RPMI8226 (cell line): Measurements from ENCODE around the gene HS1BP3.

Experiments used
- DNase-seq: peaks from one replicate; pipeline ENCODE4 v3.0.0-alpha.2; 2015

HS1BP3 gene

GRCh38 chr2:20663196-20664070 is 12.5 kb upstream of the HS1BP3 start:
- no peak for DNase-seq

- DNase-seq, result no peak
Measured at GRCh38 chr2:20662308-20662937, 11.5 kb upstream of the HS1BP3 start.

DNA sequence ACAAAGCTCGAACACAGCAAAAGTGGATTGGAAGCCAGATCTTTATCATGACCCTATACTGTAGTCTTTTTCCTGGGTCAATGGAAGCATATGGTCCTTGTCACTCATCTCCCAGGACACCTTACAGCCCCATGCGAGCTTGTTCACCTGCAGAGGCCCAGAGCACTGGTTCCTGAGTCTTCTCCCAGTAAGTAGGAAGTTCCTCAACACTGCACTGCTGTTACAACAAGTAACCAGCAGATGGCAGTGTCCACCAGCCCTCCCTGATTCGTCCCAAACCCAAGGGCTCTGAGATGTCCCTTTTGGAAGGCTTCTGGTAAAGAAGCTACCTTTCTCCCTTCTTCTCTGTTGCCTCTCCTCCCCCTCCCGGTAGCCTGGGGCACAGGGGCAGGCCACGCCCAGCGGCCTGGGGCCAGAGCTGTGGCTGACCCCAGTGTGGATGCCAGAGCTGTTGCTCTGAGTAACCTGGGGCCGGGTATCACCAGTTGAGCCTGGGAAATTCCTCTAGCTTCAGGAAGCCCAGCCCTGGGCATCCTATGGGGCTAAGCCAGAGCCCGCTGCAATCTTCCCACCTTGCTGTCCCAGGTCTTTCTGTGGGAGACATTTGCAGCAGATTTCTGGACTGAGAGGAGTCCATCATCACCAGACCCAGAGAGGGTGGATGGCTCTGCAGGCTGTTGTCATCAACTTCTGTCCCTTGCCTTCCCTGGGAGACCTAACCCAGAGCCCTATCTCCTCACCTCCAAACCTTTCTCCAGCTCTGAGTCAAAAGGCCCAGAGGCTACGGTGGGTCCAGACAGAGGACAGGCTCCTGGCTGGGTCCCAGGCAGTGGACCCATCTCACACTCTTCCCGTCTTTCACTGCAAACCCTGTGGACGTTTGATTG is 10.8 kb upstream of the HS1BP3 start:
- DNase-seq, result peak; percentile 67

DNA sequence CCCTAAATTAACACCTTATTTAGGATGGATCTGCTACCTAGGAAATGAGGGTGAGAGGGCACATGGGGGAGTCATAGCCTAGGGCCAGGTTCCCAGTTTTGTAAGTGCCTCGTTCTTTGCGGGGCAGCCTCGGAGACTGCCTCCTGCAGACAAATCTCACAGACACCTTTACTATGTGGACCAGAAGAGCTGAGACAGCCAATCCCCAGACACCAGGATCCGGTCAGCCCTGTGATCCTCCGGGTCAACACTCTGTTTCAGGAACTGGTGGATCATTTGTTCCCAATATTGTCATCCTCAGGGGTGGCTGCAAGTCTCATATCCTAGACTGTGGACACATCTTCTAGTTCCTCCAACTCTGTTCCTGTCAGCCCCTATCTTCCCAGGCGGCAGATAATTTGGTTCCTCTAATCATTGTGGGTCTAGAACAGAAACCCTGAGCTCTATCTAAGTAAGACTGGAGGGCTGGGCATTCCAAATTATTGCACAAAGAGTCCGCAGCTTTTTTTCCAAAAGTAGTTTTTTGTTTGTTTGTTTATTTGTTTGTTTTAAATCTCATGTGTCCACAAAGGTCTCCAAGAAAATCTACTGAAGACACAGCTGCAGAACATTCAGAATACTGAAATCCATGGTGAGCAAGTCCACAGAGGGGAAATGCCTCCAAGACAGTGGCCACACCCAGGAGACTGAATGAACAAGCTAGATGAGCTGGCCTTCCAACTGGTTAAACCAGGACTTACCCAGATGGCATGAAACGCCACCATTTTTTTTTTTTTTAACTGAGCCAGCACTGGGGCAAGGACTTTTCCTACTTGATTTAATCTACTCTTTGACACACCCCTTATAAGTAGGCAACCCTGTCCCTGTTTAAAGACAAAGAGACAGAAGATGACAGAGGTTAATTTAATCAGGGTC is 9.9 kb upstream of the HS1BP3 start:
- no peak for DNase-seq

DNA sequence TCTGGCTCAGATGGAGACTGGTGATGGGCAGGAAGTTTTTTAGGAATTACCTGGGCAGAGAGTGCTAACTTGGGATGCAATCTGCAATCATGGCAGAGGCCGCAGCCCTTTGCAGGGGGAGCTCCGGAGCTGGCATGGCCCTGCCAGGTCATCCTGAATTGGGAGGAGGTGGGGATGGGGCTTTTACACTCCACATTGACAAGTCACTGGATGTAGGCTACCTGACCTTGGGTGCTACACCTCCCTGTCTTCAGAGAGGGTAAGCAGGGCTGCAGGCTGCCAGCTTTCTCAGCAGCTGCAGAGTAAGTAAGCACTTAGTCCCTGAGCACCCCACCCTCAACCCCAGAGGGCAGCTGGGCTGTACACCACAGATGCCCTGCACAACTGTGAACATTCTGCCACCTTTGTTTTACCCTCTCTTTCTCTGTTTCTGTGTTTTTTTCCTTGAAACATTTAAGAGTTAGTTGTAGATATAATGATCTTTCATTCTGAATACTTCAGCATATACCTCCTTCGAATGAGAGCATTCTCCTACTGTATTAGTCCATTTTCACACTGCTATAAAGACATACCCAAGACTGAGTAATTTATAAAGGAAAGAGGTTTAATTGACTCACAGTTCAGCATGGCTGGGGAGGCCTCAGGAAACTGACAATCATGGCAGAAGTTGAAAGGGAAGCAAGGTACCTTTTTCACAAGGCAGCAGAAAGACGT is 6.8 kb upstream of the HS1BP3 start:
- DNase-seq, result no peak

GRCh38 chr2:20656561-20656960 is 5.7 kb upstream of the HS1BP3 start:
- DNase-seq, result no peak

DNA sequence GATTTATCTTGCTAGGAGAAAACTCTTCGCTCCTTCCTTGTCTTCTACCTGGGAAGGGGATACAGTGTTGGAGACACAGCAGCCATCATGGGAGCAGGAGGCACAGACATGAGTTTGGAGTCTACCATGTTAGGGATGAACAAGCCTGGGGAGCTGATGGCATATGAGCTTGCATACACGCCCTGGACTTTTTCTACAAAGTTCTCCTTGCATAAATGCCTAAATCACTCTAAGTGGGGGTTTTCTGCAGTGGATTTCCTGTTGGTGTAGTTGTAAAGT is 3.6 kb upstream of the HS1BP3 start:
- DNase-seq, result no peak

DNA sequence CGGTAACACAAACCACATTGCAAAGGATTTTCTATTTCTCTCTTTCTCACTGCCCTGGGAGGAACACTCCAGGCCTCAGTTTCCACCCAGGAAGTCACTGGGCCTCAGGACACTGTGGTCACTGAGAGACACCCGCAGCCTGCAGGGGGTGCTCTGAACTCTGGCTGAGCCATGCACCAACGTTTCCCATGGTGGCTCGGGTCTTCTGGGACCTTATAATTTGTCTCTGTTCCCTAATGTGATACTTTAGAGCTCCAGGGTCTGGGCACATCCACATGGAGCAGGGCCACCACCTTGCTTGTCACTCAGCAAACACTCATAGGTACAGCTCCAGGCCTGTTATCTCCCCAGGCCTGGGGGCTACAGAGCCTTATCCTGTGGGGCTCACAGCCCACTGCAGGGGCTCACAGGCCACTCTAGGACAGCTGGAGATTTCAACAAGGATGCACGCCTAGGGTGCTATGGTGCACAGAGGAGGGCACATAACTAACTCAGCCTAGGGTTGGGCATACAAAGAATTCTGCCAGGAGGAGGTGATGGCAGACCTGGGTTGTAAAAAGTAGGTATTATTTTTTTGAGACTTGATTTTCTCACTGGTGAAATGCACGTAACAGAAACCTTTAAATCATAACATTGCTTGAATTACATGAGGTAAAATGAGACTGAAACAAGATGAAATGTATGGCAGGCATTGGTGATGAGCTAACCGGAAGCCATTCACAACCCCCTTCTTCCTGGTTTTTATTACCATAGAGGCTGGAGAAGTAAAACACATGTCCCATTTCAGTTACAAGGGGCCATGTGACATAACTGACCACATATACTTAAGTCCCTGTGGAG is 3.0 kb upstream of the HS1BP3 start:
- DNase-seq, result no peak

- DNase-seq, result no peak
Measured at GRCh38 chr2:20652673-20653575, 2.0 kb upstream of the HS1BP3 start.

DNA sequence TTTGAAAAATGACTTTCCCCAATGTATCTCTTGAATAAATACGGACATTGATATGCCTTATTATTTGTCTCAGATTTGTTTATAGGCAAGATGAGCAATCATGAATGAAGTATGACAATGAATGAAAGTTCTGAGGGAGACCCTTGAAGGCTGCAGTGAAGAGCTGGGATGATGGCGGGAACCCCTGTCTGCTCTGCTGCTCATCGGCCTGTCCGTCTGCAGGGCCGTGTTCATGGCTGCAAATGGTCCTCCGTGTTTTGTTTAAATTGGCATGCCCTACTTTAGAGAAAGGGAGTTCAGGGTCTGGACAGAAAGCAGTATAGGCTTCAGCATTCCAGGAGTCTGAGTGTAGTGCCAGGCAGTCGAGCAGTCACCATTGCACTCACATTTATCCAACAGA is 1.2 kb upstream of the HS1BP3 start:
- no peak for DNase-seq

DNA sequence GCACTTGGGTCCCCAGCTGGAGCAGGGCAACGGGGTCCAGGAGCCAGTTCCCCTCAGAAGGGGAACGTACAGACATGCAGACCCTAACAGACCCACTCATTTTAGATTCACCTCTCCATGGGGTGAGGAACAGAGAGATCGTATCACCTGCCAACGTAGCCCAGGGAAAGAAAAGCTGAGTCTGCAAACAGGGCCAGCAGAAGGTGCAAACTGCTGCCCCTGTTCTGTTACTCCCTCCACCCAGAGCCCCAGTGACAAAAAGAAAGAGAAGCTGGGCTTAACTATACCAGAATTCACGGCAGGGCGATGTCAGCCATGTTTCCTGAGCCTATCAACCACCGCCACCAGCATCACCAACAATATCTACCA is 817 bp upstream of the HS1BP3 start:
- no peak for DNase-seq

DNA sequence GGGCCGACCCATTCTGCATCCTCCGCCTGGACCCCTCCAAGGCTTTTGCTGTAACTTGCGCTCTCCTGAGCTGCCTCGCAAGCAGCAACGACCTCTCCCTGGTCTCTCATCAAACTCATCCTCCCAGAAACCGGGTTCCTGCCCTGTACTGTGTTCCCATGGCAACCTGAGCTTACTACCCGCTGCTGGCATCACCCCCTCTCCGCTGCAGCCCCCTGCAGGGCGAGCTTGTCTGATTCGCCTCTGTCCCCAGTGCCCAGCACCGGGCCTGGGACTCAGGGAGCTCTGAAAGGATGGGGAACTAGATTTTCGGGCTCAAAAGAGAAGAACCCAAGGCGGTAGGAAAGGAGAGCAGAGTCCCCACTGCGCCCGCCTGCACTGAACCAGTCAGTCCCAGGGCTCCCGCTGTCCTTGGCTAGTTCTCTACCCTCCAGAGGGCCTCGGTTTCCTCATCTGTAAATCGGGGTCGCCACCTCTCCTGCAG is 463 bp downstream of the HS1BP3 start:
- peak; percentile 52 for DNase-seq

GRCh38 chr2:20649976-20650375 is 922 bp downstream of the HS1BP3 start:
- no peak for DNase-seq

- no peak for DNase-seq
Measured at GRCh38 chr2:20649576-20649975, 1.3 kb downstream of the HS1BP3 start.

- DNase-seq, result no peak
Measured at GRCh38 chr2:20648831-20649230, 2.1 kb downstream of the HS1BP3 start.

GRCh38 chr2:20648206-20648605 is 2.7 kb downstream of the HS1BP3 start:
- no peak for DNase-seq

DNA sequence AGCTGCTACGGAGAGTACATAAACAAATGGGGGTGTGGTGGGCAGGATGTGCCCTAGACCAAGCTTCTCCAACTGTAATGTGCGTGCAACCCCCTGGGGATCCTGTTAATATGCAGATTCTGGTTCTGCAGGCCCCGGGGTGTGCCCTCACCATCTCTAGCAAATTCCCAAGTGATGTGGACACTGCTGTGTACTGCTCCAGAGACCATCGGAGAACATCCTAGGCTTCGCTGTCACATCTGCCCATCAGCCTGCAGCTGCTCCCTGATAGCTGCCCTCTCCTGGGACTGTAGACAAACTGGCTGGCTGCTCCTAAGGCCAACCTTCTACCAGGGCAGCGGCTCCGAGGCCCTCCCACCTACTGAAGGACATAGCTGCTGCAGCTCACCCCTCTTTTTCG is 3.2 kb downstream of the HS1BP3 start:
- no peak for DNase-seq

DNA sequence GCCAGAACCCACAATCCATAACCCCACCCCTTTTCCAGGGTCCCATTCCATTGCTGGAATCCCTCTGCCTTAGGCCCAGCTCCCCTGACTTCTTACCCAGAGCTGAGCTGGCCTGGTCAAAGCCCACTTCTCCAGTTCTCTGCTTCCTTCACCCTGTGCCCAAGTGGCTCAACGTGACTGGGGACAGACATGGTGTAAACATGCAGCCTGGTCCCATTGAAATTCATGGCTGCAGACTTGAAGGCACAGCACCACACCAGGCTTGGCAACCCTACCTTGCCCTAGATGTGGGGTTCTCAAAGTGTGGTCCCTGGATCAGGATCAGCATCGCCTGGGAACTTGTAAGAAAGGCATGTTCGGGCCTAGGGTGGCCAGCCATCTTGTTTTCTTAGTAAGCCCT is 3.7 kb downstream of the HS1BP3 start:
- DNase-seq, result no peak

DNA sequence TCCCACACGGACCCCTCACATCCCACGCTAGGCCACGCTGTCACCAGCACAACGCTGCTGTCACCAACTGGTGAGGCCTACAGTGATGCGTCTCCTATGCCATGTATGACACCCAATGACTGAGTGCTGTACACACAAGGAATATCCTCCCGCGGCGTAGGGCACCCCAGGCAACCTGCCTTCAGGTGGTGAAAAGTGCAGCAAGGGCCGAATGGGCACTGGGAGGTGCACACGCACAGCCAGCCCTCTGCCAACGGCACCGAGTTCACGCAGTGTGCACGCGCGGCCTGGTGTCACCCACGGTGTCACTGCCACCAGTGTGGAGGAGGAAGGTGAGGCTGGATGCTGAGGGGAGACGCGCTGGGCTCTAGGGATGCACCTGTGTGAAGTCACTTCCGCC is 4.5 kb downstream of the HS1BP3 start:
- no peak for DNase-seq

- DNase-seq, result no peak
Measured at GRCh38 chr2:20645761-20646160, 5.1 kb downstream of the HS1BP3 start.
